Loucy (cell line): Measurements from ENCODE around the gene OR4D1.

Experiments used
- CTCF ChIP-seq: fragments of 200-600 bp; sonication (generic); conservative IDR thresholded peaks from 2 replicates; pipeline ENCODE4 v1.5.1; 2014; ENCODE audit warnings: mild to moderate bottlenecking, antibody characterized with exemption, low read length
- EZH2phosphoT487 ChIP-seq: fragments of 200-600 bp; IDR thresholded peaks from 2 replicates; pipeline ENCODE4 v1.6.1; 2018; ENCODE audit warnings: antibody characterized with exemption, mild to moderate bottlenecking, moderate library complexity, borderline replicate concordance

- TF ChIP-seq CTCF (peak; percentile 96), EZH2phosphoT487 (no peak)
These were observed 35.1 kb upstream of the OR4D1 start for GRCh38 chr17:58112970-58113631.
